Measurements from ENCODE around the gene SPAST. TPM values are rescaled to one million over a fixed set of nuclear protein-coding genes. Genes with fewer than 3 reads are reported as not detected.

The SPAST gene
- total RNA-seq, 1 donor from 2014 or later, result 34.1 TPM

DNA sequence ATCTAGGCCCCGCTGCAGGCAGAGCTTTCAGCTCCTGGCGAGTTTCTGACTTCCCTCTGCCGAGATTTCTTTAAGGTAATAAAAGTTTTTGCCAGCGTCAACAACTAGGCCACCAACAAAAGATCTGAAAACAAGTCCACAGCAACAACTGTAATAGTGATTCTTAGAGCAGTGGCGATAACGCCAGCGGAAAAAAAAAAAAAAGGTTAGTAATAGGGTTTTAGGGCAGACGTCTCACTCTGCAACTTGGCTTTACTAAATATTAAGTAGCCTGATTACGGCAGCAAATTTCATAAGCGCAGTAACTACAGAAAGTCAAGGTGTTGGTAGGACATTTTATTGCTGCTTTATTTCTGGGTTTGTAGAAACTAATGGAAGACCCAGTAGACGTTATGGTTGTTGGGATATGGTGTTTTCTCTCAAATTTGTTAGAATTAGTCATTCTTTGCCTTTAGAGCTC lies 102.8 kb downstream of the SPAST start:
- H3K27ac Mint-ChIP-seq (ENCODE audit: unreplicated experiment), result peak overlapping the region; percentile 94
- H3K4me1 Mint-ChIP-seq, result peaks cover 32% of the 10 kb centered on the region
- no peaks in the 10 kb centered on the region for H3K9me3 Mint-ChIP-seq
- DNase-seq (ENCODE audit: low read depth, low spot score), result no peak
- TF ChIP-seq, protein P1, sequence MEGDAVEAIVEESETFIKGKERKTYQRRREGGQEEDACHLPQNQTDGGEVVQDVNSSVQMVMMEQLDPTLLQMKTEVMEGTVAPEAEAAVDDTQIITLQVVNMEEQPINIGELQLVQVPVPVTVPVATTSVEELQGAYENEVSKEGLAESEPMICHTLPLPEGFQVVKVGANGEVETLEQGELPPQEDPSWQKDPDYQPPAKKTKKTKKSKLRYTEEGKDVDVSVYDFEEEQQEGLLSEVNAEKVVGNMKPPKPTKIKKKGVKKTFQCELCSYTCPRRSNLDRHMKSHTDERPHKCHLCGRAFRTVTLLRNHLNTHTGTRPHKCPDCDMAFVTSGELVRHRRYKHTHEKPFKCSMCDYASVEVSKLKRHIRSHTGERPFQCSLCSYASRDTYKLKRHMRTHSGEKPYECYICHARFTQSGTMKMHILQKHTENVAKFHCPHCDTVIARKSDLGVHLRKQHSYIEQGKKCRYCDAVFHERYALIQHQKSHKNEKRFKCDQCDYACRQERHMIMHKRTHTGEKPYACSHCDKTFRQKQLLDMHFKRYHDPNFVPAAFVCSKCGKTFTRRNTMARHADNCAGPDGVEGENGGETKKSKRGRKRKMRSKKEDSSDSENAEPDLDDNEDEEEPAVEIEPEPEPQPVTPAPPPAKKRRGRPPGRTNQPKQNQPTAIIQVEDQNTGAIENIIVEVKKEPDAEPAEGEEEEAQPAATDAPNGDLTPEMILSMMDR (conservative IDR thresholded peaks at IDR 0.05), result no peak
- no peaks in the 10 kb centered on the region for H3K36me3 Mint-ChIP-seq (ENCODE audit: low read depth)
- H3K27me3 Mint-ChIP-seq (ENCODE audit: low read depth), result no peaks in the 10 kb centered on the region
- peak overlapping the region; percentile 95 for H3K4me3 Mint-ChIP-seq

DNA sequence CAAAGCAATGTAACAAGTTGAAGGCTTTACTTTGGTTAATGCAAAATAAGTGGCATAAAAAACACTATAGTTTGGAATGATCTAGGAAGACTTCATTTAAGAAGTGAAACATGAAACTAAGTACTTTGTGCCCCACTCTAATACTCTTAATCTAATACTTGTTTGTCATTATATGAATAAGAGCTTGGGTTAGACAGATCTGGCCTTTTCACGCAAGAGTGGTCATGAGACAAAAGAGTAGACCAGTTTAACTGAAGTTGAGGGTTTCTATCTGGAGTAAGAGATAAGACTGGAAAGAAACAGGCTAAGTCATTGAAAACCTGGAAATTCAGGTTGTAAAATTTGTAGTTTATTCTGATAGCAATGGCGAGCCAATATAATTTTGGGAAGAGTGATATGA lies 105.2 kb downstream of the SPAST start:
- no peaks in the 10 kb centered on the region for H3K36me3 Mint-ChIP-seq (ENCODE audit: low read depth)
- no peak for DNase-seq (ENCODE audit: low read depth, low spot score)
- H3K4me1 Mint-ChIP-seq, result peaks cover 32% of the 10 kb centered on the region
- TF ChIP-seq, protein P1 (conservative IDR thresholded peaks at IDR 0.05), result no peak
- peak overlapping the region; percentile 45 for H3K4me3 Mint-ChIP-seq
- H3K27ac Mint-ChIP-seq (ENCODE audit: unreplicated experiment), result peak overlapping the region; percentile 8
- H3K27me3 Mint-ChIP-seq (ENCODE audit: low read depth), result no peaks in the 10 kb centered on the region
- no peaks in the 10 kb centered on the region for H3K9me3 Mint-ChIP-seq

DNA sequence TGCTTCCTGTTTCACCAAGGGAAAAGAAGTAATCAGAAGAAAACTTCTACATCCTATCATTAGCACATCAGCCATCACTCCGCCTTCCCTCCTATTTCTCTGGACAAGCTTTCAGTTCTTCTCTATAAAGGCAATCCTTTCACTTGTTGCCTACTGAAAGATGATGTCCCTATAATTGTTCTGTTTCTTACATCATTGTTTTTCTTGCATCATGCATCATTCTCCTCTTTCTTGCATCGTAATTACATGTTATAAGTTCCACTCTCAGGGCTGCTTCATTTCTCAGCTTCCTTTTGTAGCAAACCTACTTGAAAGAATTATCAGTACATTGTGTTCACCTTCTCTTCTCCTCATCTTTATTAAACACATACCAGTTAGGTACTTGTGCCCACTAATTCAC lies 109.5 kb downstream of the SPAST start:
- no peak overlapping the region for H3K27ac Mint-ChIP-seq (ENCODE audit: unreplicated experiment)
- peaks cover 5% of the 10 kb centered on the region for H3K4me1 Mint-ChIP-seq
- TF ChIP-seq, protein P1 (conservative IDR thresholded peaks at IDR 0.05), result no peak
- peaks cover 4% of the 10 kb centered on the region for H3K36me3 Mint-ChIP-seq (ENCODE audit: low read depth)
- H3K4me3 Mint-ChIP-seq, result no peak overlapping the region
- H3K27me3 Mint-ChIP-seq (ENCODE audit: low read depth), result no peaks in the 10 kb centered on the region
- no peak for DNase-seq (ENCODE audit: low read depth, low spot score)
- H3K9me3 Mint-ChIP-seq, result no peaks in the 10 kb centered on the region

DNA sequence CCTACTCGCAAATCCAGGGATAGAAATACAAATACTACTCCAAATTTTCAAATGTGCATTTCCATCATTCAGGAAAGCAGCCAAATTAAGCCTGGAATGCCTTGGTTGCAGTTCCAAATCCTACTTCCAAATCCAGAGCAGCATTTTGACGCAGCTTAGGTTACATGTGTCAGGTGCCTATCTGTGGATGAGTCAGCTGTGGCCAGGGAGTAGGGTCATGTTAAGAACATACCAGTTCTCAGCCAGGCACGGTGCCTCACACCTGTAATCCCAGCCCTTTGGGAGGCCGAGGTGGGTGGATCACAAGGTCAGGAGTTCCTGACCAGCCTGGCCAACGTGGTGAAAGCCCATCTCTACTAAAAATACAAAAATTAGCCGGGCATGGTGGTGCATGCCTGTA lies 119.3 kb downstream of the SPAST start:
- Mint-ChIP-seq H3K9me3 (no peaks in the 10 kb centered on the region), H3K4me3 (no peak overlapping the region), H3K4me1 (no peaks in the 10 kb centered on the region), H3K36me3 (ENCODE audit: low read depth) (peaks cover 6% of the 10 kb centered on the region), H3K27ac (ENCODE audit: unreplicated experiment) (no peak overlapping the region), H3K27me3 (ENCODE audit: low read depth) (no peaks in the 10 kb centered on the region)
- no peak for DNase-seq (ENCODE audit: low read depth, low spot score)
- TF ChIP-seq, protein P1 (conservative IDR thresholded peaks at IDR 0.05), result no peak

DNA sequence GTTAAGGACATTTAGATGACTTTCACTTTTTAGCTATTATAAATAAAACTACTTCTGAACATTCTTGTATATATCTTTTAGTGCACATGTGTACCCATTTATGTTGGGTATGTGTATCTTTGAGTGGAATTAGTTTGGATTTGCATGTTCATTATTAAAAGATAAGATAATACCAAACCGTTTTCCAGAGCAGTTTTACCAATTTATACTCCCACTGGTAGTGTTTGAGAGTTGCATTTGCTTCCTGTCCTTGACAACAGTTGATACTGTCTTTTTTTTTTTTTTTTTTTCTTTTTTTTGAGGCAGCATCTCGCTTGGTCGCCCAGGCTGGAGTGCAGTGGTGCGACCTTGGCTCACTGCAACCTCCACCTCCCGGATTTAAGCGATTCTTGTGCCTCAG lies 125.7 kb downstream of the SPAST start:
- DNase-seq (ENCODE audit: low read depth, low spot score), result no peak
- Mint-ChIP-seq H3K27me3 (ENCODE audit: low read depth) (no peaks in the 10 kb centered on the region), H3K9me3 (no peaks in the 10 kb centered on the region), H3K27ac (ENCODE audit: unreplicated experiment) (no peak overlapping the region), H3K4me3 (no peak overlapping the region), H3K36me3 (ENCODE audit: low read depth) (peaks cover 3% of the 10 kb centered on the region), H3K4me1 (no peaks in the 10 kb centered on the region)
- TF ChIP-seq, protein P1 (conservative IDR thresholded peaks at IDR 0.05), result no peak

DNA sequence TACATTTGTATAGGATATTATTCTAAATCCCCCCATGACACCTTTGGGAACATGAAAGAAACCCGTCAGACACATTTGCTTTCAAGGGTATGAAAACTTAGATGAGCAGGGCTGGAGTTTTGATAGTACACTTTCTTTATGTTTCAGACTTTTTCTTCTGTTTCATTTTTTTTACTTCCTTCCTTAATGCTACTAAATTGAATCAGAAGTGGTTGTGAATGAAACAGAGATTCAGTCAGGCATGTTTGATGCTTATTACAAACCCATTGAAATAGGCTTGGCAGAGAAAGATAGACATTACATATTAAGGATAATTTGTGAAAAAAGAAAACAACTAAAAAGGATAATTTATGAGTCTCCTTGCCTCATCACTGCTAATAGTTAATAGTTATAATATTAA lies 129.1 kb downstream of the SPAST start:
- H3K27me3 Mint-ChIP-seq (ENCODE audit: low read depth), result no peaks in the 10 kb centered on the region
- no peak overlapping the region for H3K4me3 Mint-ChIP-seq
- no peak overlapping the region for H3K27ac Mint-ChIP-seq (ENCODE audit: unreplicated experiment)
- no peaks in the 10 kb centered on the region for H3K9me3 Mint-ChIP-seq
- H3K36me3 Mint-ChIP-seq (ENCODE audit: low read depth), result no peaks in the 10 kb centered on the region
- TF ChIP-seq, protein P1 (conservative IDR thresholded peaks at IDR 0.05), result no peak
- no peaks in the 10 kb centered on the region for H3K4me1 Mint-ChIP-seq
- no peak for DNase-seq (ENCODE audit: low read depth, low spot score)

Measured in neural crest cell (in vitro differentiated cells).